Liver (tissue), 9 donors: Measurements from ENCODE around the gene UBR2. TPM values are rescaled to one million over a fixed set of nuclear protein-coding genes. Genes with fewer than 3 reads are reported as not detected.

Experiments
- DNase-seq: peaks from one replicate; pipeline ENCODE4 v3.0.0-alpha.2; 2017; ENCODE audit warnings: low spot score
- H3K27ac ChIP-seq, 2 donors: one replicate each; pipeline ENCODE4 v1.7.0; 2013; ENCODE audit warnings: inconsistent platforms in 2 of 2, low read length in 2 of 2, control low read depth in 1 of 2, low read depth in 1 of 2, mild to moderate bottlenecking in 1 of 2
- H3K27me3 ChIP-seq, 4 donors: one replicate each; pipeline versions ENCODE4 v1.6.1 to v1.7.0; 2013; ENCODE audit warnings: low read length in 3 of 4, inconsistent platforms in 1 of 4, mild to moderate bottlenecking in 1 of 4, moderate library complexity in 1 of 4; ENCODE audit not compliant: control insufficient read depth in 4 of 4, insufficient read depth in 4 of 4
- H3K36me3 ChIP-seq, 4 donors: one replicate each; pipeline versions ENCODE4 v1.6.1 to v1.7.0; 2013; ENCODE audit warnings: low read length in 3 of 4, mild to moderate bottlenecking in 3 of 4, low read depth in 1 of 4, moderate library complexity in 1 of 4; ENCODE audit not compliant: control insufficient read depth in 4 of 4, insufficient read depth in 3 of 4
- H3K4me1 ChIP-seq, 4 donors: one replicate each; pipeline versions ENCODE4 v1.6.1 to v1.7.0; 2013; ENCODE audit warnings: low read length in 3 of 4, mild to moderate bottlenecking in 3 of 4, moderate library complexity in 1 of 4; ENCODE audit not compliant: control insufficient read depth in 4 of 4, insufficient read depth in 4 of 4
- H3K4me3 ChIP-seq, 3 donors: one replicate each; pipeline versions ENCODE4 v1.6.1 to v1.7.0; 2013; ENCODE audit warnings: low read length in 3 of 3, control low read depth in 1 of 3, low read depth in 1 of 3, mild to moderate bottlenecking in 1 of 3
- H3K9ac ChIP-seq, 2 donors: one replicate each; pipeline ENCODE4 v1.7.0; 2013; ENCODE audit warnings: low read length in 2 of 2, mild to moderate bottlenecking in 2 of 2, moderate library complexity in 2 of 2, control low read depth in 1 of 2, low read depth in 1 of 2
- H3K9me3 ChIP-seq, 4 donors: one replicate each; pipeline versions ENCODE4 v1.6.1 to v1.7.0; 2013; ENCODE audit warnings: low read length in 3 of 4; ENCODE audit not compliant: control insufficient read depth in 4 of 4
- ATF3 ChIP-seq: IDR thresholded peaks from 2 replicates; pipeline ENCODE4 v1.6.1; 2016; ENCODE audit warnings: antibody characterized with exemption
- EGR1 ChIP-seq, 2 donors: IDR thresholded peaks; 2 replicates each; pipeline ENCODE4 v1.6.1; 2016 to 2018; ENCODE audit warnings: antibody characterized with exemption in 2 of 2, low read depth in 2 of 2
- FOXA1 ChIP-seq: IDR thresholded peaks from 2 replicates; pipeline ENCODE4 v1.6.1; 2016; ENCODE audit warnings: antibody characterized with exemption
- FOXA2 ChIP-seq: IDR thresholded peaks from 2 replicates; pipeline ENCODE4 v1.6.1; 2016; ENCODE audit warnings: antibody characterized with exemption
- GABPA ChIP-seq, 2 donors: IDR thresholded peaks in 1 of 2; conservative IDR thresholded peaks in 1 of 2; 2 replicates each; pipeline ENCODE4 v1.6.1; 2016; ENCODE audit warnings: antibody characterized with exemption in 2 of 2, mild to moderate bottlenecking in 1 of 2, moderate library complexity in 1 of 2
- HNF4A ChIP-seq, 2 donors: conservative IDR thresholded peaks; 2 replicates each; pipeline ENCODE4 v1.6.1; 2016; ENCODE audit warnings: antibody characterized with exemption in 2 of 2, mild to moderate bottlenecking in 2 of 2
- HNF4G ChIP-seq: IDR thresholded peaks from 2 replicates; pipeline ENCODE4 v1.6.1; 2016; ENCODE audit warnings: antibody characterized with exemption
- JUND ChIP-seq, 2 donors: IDR thresholded peaks; 2 replicates each; pipeline ENCODE4 v1.6.1; 2016; ENCODE audit warnings: antibody characterized with exemption in 2 of 2
- NR2F2 ChIP-seq: IDR thresholded peaks from 2 replicates; pipeline ENCODE4 v1.6.1; 2016; ENCODE audit warnings: antibody characterized with exemption
- RAD21 ChIP-seq, 2 donors: IDR thresholded peaks; 2 replicates each; pipeline ENCODE4 v1.6.1; 2016; ENCODE audit warnings: antibody characterized with exemption in 2 of 2, mild to moderate bottlenecking in 2 of 2
- RXRA ChIP-seq, 2 donors: IDR thresholded peaks; 2 replicates each; pipeline ENCODE4 v1.6.1; 2017 to 2018; ENCODE audit warnings: antibody characterized with exemption in 2 of 2, mild to moderate bottlenecking in 1 of 2
- SP1 ChIP-seq: IDR thresholded peaks from 2 replicates; pipeline ENCODE4 v1.6.1; 2018; ENCODE audit warnings: antibody characterized with exemption, mild to moderate bottlenecking
- TAF1 ChIP-seq: conservative IDR thresholded peaks from 2 replicates; pipeline ENCODE4 v1.6.1; 2016; ENCODE audit warnings: antibody characterized with exemption, mild to moderate bottlenecking
- YY1 ChIP-seq: IDR thresholded peaks from 2 replicates; pipeline ENCODE4 v1.6.1; 2016; ENCODE audit warnings: antibody characterized with exemption, mild to moderate bottlenecking
- WGBS: extraction: QIAGEN DNeasy Blood & Tissue Kit; methylation state at CpG from one replicate; pipeline ENCODE4 v1.1.7; 2013; 5-methylcytosine and 5-hydroxymethylcytosine counted together
- polyA plus RNA-seq, 2 donors: library from polyadenylated mRNA; stranded (reverse) in 1 of 2; unstranded in 1 of 2; fragments of 200-250 nt in 1 of 2; fragments of >200 nt in 1 of 2; fragmentation: Nextera tagmentation in 1 of 2; extraction: Ambion mirVana in 1 of 2; gene quantifications; one replicate each; pipeline versions ENCODE4 v1.2.1 to v1.2.3, GENCODE V29; 2013 to 2015
- total RNA-seq, 2 donors: library from RNA; depleted of rRNA; stranded (reverse); fragments of >200 nt; gene quantifications; one replicate each; pipeline ENCODE4 v1.2.3, GENCODE V29; 2014
- TF ChIP-seq, protein P1 (sequence below): IDR thresholded peaks from 2 replicates; pipeline ENCODE4 v1.6.1; 2016; ENCODE audit warnings: antibody characterized with exemption, mild to moderate bottlenecking
- TF ChIP-seq, protein P2 (sequence below): fragments of 150-350 bp; IDR thresholded peaks from 2 replicates; pipeline ENCODE4 v1.5.1; 2017; ENCODE audit warnings: improper control_type of control experiment, low read depth, low read length; ENCODE audit not compliant: missing input control
- TF ChIP-seq, protein P3 (sequence below): IDR thresholded peaks from 2 replicates; pipeline ENCODE4 v1.6.1; 2016; ENCODE audit warnings: antibody characterized with exemption
- TF ChIP-seq, protein P4 (sequence below): IDR thresholded peaks from 2 replicates; pipeline ENCODE4 v1.6.1; 2016; ENCODE audit warnings: antibody characterized with exemption
- donor health status: healthy.
- donor health status: healthy.
- donor health status: healthy.
- donor health status: healthy.
- donor health status: healthy.

UBR2 gene
- total and polyA plus RNA-seq, 4 donors = 6.3 to 32.9 (median 19.3) TPM

- Histone ChIP-seq H3K36me3 (peaks cover 10 to 95% (median 83%) of the 10 kb centered on the region in 4 donors), H3K27me3 (no peaks in the 10 kb centered on the region), H3K4me3 (no peak overlapping the region), H3K9me3 (no peaks in the 10 kb centered on the region), H3K4me1 (no peaks in the 10 kb centered on the region), H3K9ac (no peak overlapping the region), H3K27ac (no peak overlapping the region)
- no peak for DNase-seq
- no peak for TF ChIP-seq JUND (IDR thresholded peaks at IDR 0.05)
- WGBS = 96% methylated on average over 3 of the region's 3 CpGs
These were observed 111.0 kb downstream of the UBR2 start for GRCh38 chr6:42674780-42675179.

DNA sequence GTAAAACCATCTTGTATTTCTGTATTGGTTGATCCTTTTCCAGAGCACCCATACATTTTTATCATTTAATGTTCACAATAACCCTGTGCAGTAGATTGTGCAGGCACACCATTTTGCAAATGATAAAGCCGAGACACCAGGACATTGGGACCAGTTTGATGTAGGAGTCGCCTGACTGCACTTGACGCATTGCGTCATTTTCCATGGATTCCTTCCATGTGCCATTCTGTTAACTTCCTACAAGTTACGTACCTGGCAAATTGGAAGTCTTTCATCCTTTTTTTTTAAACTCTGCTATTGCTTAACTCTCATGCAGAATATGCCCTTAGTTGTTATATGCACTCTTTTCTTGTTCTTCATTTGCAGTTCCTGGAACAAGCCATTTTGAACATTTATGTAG is 115.5 kb downstream of the UBR2 start:
- Histone ChIP-seq H3K4me1 (no peaks in the 10 kb centered on the region), H3K9me3 (no peaks in the 10 kb centered on the region), H3K27ac (no peak overlapping the region), H3K36me3 (peaks cover 13 to 87% (median 72%) of the 10 kb centered on the region in 4 donors), H3K27me3 (no peaks in the 10 kb centered on the region), H3K4me3 (no peak overlapping the region), H3K9ac (no peak overlapping the region)
- WGBS = 91% methylated on average over 5 of the region's 5 CpGs
- TF ChIP-seq, protein P1, sequence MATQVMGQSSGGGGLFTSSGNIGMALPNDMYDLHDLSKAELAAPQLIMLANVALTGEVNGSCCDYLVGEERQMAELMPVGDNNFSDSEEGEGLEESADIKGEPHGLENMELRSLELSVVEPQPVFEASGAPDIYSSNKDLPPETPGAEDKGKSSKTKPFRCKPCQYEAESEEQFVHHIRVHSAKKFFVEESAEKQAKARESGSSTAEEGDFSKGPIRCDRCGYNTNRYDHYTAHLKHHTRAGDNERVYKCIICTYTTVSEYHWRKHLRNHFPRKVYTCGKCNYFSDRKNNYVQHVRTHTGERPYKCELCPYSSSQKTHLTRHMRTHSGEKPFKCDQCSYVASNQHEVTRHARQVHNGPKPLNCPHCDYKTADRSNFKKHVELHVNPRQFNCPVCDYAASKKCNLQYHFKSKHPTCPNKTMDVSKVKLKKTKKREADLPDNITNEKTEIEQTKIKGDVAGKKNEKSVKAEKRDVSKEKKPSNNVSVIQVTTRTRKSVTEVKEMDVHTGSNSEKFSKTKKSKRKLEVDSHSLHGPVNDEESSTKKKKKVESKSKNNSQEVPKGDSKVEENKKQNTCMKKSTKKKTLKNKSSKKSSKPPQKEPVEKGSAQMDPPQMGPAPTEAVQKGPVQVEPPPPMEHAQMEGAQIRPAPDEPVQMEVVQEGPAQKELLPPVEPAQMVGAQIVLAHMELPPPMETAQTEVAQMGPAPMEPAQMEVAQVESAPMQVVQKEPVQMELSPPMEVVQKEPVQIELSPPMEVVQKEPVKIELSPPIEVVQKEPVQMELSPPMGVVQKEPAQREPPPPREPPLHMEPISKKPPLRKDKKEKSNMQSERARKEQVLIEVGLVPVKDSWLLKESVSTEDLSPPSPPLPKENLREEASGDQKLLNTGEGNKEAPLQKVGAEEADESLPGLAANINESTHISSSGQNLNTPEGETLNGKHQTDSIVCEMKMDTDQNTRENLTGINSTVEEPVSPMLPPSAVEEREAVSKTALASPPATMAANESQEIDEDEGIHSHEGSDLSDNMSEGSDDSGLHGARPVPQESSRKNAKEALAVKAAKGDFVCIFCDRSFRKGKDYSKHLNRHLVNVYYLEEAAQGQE = no peak
- no peak for TF ChIP-seq EGR1 (IDR thresholded peaks at IDR 0.05; ENCODE audit: low read depth in 2 of 2)
- no peak for TF ChIP-seq FOXA1
- no peak for DNase-seq

- TF ChIP-seq TAF1 (no peak), NR2F2 (no peak), ATF3 (no peak), JUND (IDR thresholded peaks at IDR 0.05) (no peak), YY1 (no peak), RXRA (IDR thresholded peaks at IDR 0.05) (no peak), EGR1 (IDR thresholded peaks at IDR 0.05; ENCODE audit: low read depth in 2 of 2) (no peak), HNF4A (conservative IDR thresholded peaks at IDR 0.05) (no peak), FOXA2 (no peak), FOXA1 (no peak), SP1 (no peak), HNF4G (no peak), RAD21 (IDR thresholded peaks at IDR 0.05) (no peak), GABPA (IDR thresholded peaks at IDR 0.05 in 1 of 2, conservative IDR thresholded peaks at IDR 0.05 in 1 of 2) (no peak)
- TF ChIP-seq, protein P2, sequence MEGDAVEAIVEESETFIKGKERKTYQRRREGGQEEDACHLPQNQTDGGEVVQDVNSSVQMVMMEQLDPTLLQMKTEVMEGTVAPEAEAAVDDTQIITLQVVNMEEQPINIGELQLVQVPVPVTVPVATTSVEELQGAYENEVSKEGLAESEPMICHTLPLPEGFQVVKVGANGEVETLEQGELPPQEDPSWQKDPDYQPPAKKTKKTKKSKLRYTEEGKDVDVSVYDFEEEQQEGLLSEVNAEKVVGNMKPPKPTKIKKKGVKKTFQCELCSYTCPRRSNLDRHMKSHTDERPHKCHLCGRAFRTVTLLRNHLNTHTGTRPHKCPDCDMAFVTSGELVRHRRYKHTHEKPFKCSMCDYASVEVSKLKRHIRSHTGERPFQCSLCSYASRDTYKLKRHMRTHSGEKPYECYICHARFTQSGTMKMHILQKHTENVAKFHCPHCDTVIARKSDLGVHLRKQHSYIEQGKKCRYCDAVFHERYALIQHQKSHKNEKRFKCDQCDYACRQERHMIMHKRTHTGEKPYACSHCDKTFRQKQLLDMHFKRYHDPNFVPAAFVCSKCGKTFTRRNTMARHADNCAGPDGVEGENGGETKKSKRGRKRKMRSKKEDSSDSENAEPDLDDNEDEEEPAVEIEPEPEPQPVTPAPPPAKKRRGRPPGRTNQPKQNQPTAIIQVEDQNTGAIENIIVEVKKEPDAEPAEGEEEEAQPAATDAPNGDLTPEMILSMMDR = no peak
- TF ChIP-seq, protein P3, sequence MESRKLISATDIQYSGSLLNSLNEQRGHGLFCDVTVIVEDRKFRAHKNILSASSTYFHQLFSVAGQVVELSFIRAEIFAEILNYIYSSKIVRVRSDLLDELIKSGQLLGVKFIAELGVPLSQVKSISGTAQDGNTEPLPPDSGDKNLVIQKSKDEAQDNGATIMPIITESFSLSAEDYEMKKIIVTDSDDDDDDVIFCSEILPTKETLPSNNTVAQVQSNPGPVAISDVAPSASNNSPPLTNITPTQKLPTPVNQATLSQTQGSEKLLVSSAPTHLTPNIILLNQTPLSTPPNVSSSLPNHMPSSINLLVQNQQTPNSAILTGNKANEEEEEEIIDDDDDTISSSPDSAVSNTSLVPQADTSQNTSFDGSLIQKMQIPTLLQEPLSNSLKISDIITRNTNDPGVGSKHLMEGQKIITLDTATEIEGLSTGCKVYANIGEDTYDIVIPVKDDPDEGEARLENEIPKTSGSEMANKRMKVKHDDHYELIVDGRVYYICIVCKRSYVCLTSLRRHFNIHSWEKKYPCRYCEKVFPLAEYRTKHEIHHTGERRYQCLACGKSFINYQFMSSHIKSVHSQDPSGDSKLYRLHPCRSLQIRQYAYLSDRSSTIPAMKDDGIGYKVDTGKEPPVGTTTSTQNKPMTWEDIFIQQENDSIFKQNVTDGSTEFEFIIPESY = no peak
- TF ChIP-seq, protein P4, sequence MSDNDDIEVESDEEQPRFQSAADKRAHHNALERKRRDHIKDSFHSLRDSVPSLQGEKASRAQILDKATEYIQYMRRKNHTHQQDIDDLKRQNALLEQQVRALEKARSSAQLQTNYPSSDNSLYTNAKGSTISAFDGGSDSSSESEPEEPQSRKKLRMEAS = no peak
- TF ChIP-seq, protein P1 = no peak
- H3K27me3 ChIP-seq = no peaks in the 10 kb centered on the region
- WGBS = 90% methylated on average over 3 of the region's 3 CpGs
- peaks cover 16 to 79% (median 73%) of the 10 kb centered on the region in 4 donors for H3K36me3 ChIP-seq
- no peaks in the 10 kb centered on the region for H3K4me1 ChIP-seq
- DNase-seq = no peak
- no peak overlapping the region for H3K9ac ChIP-seq
- H3K9me3 ChIP-seq = no peaks in the 10 kb centered on the region
- H3K27ac ChIP-seq = no peak overlapping the region
- no peak overlapping the region for H3K4me3 ChIP-seq
These were observed 124.5 kb downstream of the UBR2 start for GRCh38 chr6:42688281-42688680.
